HG02588 (cell line): ENCODE data around the gene ZC3HAV1L.
"Not testable (repeated sequence)": the region's sequence is repeated elsewhere in the genome, so short reads cannot be mapped to it uniquely, and the experiment has no call there.

ENCODE experiments used
- ATAC-seq: cut with Tn5 transposase; IDR thresholded peaks from one replicate; pipeline ENCODE4 v1.9.1; 2021; ENCODE audit warnings: mild to moderate bottlenecking, moderate library complexity; ENCODE audit not compliant: unreplicated experiment

Gene ZC3HAV1L

GRCh38 chr7:139023076-139023475, 12.8 kb downstream of the ZC3HAV1L start:
- ATAC-seq = no peak

GRCh38 chr7:139022286-139022685, 13.6 kb downstream of the ZC3HAV1L start:
- ATAC-seq = no peak

GRCh38 chr7:139018910-139019309, 16.9 kb downstream of the ZC3HAV1L start:
- ATAC-seq = no peak

DNA sequence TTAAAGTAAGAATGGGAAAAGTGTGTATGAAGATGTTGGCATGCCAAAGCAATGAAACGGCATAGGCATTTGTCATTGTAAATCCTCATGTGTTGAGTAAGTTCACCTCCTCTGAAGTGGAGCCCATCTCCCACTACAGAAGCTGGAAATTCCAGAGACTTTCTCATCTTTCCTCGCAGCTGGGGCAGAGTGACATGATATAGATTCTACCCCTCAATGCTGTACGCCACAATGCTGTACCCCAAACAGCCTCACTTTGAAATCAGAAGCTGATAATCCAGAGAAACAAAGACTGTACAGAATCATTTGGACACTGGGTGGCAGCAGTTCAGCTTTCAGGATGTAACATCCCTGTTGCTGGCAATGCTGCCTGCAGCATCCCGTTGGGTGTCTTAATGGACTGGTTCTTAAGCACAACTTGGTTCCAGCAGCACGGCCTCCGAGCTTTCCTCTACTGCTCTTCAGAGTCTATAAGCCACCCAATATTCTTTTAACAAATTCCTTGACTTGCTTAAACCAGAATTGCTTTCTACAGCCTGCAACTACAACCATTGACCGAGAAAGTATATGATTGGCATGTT, 18.8 kb downstream of the ZC3HAV1L start:
- peak; percentile 58 for ATAC-seq

GRCh38 chr7:139011373-139011772, 24.5 kb downstream of the ZC3HAV1L start:
- ATAC-seq = no peak

GRCh38 chr7:139004321-139005090, 31.3 kb downstream of the ZC3HAV1L start:
- no peak for ATAC-seq

DNA sequence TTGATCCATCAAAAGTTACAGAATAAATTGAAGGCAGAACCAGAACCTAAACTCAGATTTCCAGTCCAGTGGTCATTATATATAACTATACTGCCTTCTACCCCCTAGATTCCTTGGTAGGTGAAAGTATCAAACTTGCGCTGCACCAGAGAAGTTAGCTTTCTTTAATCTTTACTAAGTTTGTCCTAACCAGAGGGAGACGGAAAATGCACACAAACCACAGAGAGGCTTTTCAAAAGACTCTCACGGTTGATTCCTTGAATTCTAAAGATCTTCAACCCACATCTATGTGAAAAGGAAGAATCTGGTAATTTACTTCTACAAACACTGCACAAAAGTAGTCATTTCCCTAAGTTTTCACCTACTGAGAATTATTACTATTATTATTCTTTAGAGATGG, 36.4 kb downstream of the ZC3HAV1L start:
- no peak for ATAC-seq

DNA sequence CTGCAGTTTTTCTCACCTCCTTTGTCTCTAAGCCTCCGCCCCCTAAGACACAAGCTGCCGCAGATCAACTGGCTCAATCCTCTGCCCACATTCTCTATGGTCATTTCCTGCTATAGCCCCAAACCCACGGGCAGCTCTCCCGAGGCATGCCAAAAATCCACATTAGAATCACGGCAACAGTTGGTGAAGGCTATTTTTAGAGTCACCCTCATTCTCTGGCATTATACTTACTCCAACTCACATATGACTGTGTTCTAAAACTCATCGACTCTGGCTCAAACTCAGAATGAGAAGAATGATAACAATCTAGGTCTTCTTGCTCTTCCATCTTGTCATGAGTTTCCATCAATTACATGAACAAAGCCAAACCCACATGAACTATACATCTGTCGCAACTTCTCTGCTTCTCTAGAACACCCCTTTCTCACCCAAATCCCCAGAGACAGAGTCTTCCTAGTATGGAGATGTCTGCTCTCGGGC, 43.8 kb downstream of the ZC3HAV1L start:
- ATAC-seq = no peak

- ATAC-seq = no peak
Measured at GRCh38 chr7:138987686-138988085, 48.2 kb downstream of the ZC3HAV1L start.

DNA sequence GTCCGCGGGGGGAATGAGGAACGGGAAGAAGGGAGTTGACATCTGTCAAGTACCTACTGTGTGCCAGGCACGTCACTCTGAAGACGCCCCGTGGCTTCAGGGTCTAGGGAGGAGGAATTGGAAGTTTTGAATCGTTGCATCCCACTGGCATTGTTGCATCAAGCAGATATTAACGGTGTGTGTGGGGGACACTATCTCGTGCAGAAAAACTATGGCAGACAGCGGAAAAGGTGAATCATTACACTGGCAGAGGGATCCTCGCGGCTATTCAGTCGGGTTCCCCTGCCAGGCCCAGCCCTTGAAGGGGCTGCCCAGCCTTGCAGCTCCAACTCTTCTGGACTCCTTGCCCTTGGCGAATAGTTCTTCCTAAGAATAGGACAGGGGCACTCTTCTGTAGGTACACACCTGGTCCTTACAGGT, 53.6 kb downstream of the ZC3HAV1L start:
- no peak for ATAC-seq

- ATAC-seq = peak; percentile 93
Measured at GRCh38 chr7:138981332-138982203, 54.3 kb downstream of the ZC3HAV1L start, which contains the start of gene KIAA1549. Gene KIAA1549 (minus strand): TSS chr7:138981389. CDS start chr7:138981269, 120 bp downstream.

GRCh38 chr7:138980563-138981291, 55.1 kb downstream of the ZC3HAV1L start:
- ATAC-seq = peak; percentile 41

- ATAC-seq = no peak
Measured at GRCh38 chr7:138979988-138980562, 55.8 kb downstream of the ZC3HAV1L start.

DNA sequence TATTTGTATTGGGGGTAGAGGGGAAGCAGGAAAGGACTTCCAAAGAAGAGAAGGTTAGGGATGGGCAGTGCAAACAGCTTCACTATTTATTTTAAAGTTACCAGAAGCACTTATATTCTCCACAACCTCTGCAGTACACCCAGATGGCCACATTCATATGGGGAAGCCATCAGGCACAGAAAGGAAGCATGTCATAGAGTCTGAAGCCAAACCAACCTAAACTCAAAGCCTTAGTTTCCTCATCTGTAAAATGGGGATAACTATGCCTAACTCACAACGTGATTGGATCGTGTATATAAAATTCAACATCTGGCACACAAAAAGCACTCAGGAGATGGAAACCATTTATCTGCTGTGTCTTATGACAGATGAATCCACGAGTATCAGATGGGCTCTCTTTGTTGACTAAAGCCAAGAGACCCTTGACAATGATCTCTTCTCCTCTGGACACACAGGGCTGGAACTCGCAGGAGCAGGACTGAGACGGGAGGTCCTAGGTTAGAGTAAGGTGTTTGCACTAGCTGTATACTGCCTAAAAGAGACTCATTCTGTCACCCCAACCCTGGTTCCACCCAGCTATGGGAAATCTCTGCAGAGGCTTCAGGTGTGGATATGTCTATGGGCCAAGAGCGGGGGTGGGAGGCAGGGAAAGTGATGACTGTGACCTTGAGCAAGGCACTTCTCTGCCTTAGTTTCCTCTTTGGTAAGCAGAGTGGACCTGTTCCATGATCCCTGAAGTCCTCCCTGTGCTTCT, 56.4 kb downstream of the ZC3HAV1L start:
- ATAC-seq = no peak

DNA sequence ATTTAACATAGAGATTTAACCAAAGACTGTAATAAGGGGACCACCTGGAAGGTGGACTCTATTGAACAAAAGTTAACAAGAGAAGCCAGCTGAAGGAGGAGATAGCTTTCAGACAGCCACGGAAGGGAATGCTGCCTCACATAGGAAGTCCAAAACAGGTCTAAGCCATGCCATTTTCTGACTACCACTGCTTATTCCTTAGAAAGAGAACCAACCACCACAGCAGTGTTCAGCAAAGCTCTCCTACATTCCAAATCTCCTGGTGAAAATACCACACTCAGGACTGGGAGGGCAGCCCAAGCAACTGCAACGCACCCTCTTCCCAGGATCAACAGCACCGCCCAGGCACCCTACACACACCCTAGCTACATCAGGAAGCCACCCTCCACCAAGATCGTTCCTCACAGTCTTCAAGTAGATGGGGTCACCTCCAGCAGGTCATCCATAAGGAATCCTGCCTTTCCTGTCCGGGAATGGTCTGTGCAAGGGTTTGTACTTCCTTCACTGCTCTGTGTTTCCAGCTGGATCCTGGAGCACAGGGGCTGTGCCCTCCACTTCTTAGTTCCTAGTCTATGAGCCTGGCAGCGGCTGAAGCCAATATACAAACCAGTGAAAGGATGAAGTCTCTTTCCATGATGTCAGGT, 57.2 kb downstream of the ZC3HAV1L start:
- no peak for ATAC-seq

DNA sequence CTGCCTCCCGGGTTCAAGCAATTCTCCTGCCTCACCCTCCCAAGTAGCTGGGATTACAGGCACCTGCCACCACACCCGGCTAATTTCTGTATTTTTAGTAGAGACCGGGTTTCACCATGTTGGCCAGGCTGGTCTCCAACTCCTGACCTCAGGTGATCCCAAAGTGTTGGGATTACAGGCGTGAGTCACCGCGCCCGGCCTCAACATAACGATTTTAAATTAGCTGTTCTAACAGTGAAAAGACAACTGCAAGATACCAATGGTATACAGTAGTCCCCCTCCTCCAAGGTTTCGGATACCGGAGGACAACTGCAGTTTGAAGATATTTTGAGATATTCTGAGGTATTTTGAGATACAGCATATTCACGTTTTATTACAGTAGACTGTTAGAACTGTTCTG, 59.7 kb downstream of the ZC3HAV1L start:
- not testable (repeated sequence) for ATAC-seq
